ENCODE results near the gene ERAL1. TPM values are rescaled to one million over a fixed set of nuclear protein-coding genes. Genes with fewer than 3 reads are reported as not detected.
"Not testable (repeated sequence)": the region's sequence is repeated elsewhere in the genome, so short reads cannot be mapped to it uniquely, and the experiment has no call there.

The ERAL1 gene
- total RNA-seq, 1 donor from 2014 or later = 47.8 TPM

DNA sequence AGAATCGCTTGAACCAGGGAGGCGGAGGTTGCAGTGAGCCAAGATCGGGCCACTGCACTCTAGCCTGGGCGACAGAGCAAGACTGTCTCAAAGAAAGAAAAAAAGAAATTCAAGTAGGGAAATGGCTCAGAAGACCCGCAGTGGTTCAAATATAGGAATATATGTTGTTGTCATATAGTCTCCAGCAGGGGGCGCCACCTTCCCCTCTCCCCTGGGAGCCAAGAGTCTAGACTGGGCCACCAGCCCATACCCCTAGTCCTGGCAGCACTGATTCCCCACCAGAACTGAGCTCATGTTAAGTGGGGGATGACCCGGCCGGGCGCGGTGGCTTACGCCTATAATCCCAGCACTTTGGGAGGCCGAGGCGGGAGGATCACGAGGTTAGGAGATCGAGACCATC is 6.1 kb upstream of the ERAL1 start:
- intact Hi-C loops (cut with micrococcal nuclease) = loop anchor here (2.0 kb wide), 1 partner anchor 68 kb away; no protein-coding TSS in a partner anchor

DNA sequence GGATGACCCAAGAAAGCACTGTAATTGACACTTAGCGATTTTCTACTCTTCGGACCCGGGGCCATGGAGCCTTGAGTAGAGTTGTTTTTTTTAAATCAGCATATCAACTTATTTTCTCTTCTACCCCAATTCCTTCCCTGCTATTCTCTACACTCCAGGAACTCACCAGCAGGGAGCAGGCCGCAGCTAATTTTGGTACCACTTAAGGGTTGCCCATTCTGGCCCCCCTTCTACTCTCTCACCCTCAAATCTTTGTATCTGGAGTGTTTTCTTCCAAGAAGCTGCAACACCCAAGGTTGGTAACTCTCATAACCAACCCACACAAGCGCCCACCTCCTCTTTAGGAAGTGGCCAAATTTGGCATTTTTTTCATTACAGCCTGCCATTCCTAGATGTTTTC is 5.5 kb upstream of the ERAL1 start:
- intact Hi-C loops (cut with micrococcal nuclease) = loop anchor here (2.0 kb wide), 1 partner anchor 68 kb away; no protein-coding TSS in a partner anchor

DNA sequence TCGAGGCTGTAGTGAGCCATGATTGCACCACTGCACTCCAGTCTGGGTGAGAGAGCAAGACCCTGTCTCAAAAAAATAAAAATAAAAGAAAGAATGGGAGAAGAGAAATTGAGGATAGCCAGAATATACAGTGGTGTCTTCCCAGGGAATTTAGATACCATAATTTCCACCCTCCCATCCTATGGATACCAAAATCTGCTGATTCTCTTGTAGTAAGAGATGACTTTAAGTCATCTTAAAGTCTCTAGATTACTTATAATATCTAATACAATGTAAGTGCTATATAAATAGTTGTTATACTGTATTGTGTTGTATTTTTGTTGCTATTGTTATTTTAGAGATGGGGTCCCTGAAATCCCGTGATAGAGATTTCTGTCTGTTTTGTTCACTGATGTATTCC is 1.5 kb upstream of the ERAL1 start:
- intact Hi-C loops (cut with micrococcal nuclease) = no loop called here

DNA sequence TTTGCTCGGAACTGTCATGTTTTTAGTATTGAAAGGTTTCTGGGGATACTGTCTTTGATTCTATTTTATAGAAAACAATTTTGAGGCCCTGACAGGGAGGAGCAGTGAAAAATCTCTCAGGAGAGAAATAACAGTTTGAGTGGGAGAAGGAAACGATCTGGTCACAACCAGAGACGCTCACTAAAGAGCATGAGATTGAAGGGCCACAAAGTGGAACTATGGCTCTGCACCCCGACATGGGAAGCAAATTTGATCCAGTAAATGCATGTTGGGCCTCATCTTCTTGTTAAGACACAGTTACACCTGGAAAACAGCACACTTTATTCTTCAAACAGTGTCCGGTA is 492 bp downstream of the ERAL1 start:
- intact Hi-C loops (cut with micrococcal nuclease) = loop anchor here (2.0 kb wide), 2 partner anchors 15 to 47 kb away; partner anchors contain the start of gene DHRS13

DNA sequence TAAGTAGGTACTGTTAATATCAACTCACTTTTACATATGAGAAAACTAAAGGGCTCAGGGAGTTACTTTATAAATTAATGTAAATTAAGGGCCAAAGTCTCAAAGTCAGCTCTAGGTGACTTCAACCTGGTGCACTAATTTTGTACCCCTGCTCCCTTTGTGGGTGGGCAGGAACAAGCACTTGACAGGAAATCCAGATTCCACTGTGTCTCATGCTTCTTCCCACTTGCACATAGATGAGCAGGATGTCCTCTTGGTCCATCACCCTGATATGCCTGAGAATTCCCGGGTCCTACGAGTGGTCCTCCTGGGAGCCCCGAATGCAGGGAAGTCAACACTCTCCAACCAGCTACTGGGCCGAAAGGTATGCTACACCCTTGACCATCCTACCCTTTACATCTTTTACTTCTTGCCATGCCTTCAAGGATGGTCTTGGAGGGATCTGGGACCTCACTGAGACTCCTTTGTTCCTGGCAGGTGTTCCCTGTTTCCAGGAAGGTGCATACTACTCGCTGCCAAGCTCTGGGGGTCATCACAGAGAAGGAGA is 1.3 kb downstream of the ERAL1 start:
- intact Hi-C loops (cut with micrococcal nuclease) = no loop called here

DNA sequence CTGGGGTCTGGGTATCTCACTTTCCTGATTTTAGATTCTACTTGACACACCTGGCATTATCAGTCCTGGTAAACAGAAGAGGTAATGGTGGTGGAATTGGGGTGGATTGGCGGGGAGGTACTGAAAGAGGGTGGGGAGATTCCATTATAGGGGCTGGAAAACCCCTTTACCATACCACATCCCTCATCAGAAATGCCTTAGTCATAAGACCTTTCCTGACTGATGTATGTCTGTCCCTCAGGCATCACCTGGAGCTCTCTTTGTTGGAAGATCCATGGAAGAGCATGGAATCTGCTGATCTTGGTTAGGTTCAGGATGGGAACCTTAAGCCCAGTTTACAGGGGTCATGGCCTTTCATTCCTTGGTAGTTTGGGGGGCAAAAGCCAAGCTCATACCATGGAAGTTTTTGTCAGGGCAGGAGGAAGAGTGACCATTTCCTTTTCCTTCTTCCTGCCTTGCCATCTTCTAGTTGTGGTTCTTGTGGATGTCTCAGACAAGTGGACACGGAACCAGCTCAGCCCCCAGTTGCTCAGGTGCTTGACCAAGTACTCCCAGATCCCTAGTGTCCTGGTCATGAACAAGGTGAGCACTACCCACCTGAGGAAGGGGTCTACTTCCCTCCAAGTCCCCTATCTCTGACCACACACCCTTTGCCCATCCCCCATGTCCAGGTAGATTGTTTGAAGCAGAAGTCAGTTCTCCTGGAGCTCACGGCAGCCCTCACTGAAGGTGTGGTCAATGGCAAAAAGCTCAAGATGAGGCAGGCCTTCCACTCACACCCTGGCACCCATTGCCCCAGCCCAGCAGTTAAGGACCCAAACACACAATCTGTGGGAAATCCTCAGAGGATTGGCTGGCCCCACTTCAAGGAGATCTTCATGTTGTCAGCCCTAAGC is 3.3 kb downstream of the ERAL1 start:
- intact Hi-C loops (cut with micrococcal nuclease) = no loop called here

DNA sequence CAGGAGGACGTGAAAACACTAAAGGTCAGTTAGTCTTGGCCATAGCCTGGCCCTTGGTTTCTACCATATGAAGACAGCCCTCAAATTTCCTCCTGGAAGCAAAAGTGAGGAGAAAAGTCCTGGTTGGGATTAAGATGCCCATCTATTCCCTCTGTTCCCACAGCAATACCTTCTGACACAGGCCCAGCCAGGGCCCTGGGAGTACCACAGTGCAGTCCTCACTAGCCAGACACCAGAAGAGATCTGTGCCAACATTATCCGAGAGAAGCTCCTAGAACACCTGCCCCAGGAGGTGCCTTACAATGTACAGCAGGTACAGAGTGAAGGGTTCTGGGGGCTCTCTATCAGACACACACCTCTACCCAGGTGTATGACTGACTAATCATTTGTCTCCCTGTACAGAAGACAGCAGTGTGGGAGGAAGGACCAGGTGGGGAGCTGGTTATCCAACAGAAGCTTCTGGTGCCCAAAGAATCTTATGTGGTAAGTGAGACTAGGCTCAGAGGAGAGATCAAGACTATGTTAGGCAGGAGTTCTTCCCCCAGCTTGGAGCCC is 4.1 kb downstream of the ERAL1 start:
- intact Hi-C loops (cut with micrococcal nuclease) = no loop called here

DNA sequence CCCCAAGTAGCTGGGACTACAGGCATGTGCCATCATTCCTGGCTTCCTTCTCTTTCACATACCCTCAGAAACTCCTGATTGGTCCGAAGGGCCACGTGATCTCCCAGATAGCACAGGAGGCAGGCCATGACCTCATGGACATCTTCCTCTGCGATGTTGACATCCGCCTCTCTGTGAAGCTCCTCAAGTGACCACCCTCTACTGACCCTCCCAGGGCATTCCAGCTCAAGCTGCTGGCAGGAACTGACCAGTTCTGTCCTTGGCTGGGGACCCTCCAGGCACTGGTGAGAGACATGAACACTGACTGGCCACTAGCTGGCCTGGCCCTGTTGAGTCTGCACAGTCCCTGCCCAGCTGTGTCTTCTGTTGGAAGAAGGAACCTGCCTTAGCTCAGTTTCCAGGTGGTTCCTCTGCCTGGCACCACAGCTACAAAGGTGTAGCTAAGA is 5.6 kb downstream of the ERAL1 start:
- intact Hi-C loops (cut with micrococcal nuclease) = no loop called here

DNA sequence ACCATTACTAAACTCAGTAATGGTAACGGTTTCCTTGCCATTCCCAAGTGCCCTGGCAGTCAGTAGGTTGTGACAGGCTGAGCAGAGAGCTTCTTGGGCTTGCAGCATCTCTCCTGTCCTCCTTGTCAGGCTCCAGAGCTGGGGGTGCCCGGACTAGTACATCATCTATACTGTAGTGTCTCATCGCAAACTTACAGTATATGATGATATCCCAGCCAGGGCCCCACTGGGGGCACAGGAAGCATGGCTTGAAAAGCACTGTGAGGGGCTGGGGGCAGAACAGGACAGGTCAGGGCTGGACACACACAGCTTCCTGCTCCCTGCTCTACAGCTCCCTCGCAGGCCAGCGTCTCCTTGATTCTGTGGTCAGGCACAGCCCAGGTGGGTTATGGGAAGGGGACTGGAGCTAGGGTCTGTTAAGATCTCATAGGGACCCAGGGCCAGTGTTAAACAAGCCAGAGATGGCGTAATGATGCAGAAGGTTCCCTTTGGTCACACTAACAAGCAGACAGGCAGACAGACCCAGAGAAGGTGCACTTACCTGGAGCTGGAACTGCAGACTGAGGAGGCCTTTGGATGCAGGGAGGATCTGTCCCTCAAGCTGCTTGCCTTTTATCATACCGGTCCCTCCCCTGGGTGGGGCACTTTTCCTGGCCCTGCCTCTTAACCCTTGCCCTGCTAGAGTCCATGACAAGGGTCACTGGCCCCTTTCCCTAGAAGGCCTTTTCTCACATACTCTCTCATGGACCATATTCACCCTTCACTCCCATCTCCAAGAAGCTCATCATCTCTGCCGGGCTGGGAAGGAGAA is 6.8 kb downstream of the ERAL1 start:
- intact Hi-C loops (cut with micrococcal nuclease) = no loop called here

DNA sequence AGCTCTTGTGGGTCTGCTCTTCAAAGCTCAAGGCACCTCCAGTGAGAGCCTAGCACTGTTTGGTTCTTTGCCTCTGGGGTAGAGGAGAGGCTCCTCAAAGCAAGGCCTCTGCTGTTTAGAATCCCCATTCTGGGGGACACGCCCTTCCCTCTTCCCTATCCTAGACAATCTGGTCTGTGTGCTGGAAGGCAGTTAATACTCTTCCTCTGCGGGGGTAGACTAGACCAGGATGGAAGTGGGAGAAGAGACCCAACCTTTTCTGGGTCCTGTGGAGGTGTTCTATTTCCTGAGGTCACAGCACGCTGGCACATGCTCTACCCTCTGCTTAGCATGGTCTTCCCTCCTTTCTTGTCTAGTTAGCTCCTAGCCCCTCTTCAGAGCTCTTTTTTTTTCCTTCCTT is 7.7 kb downstream of the ERAL1 start:
- intact Hi-C loops (cut with micrococcal nuclease) = no loop called here

DNA sequence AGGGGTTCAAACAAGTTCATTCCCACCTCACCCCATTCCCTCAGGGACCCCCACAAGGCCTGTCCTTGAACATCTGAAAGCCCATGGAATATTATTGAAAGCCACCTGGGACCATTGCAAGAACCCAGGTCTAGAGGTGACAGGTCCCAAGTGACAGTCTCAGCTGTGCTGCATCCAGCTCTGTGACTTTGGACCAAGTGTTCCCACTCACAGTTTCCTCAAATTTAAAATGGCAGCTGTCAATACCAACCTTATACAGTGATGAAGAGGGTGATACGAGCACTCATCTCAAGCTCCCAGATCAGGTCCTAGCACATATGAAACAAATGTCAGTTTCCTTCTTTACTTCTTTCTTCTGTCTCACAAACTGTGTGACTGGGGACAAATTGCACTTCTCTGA is 9.1 kb downstream of the ERAL1 start:
- intact Hi-C loops (cut with micrococcal nuclease) = no loop called here

DNA sequence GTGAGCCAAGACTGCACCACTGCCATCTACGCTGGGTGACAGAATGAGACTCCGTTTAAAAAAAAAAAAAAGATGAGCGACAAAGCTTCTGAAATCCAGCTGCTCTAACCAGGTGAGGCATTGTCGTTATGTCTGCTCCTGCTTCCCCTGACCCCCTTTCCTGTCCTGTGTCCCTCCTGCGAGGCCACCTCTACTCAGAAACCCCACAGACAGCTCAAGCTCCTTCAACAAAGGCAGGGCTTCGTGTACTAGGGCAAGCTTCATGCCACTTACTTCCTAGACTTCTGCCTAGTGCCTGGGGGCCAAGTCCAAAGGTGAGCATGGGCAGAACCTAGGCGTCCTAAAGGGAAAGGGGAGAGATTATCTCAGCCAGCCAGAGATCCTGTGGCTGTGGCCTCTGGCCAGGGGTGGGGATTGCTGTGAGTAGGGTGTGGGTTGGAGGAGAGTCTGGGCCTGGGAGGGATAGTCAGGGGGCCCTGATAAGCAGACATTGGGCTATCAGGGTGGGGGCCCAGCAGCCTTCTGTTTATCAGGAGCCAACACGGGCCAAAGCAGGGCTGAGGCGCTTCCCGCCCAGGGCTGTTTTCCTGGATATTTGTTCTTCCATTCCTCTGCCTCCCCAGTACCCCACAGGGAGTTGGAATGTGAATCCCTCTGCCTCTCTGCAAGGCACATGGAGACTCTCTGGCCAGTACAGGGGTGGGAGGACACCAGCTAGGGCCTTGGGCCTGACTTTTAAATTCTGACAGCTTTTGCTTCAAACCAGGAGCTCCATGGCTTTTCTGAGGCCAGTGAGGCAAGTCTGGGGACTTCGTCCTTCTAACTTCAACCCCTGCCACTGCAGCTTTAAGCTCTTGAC is 10.4 kb downstream of the ERAL1 start:
- intact Hi-C loops (cut with micrococcal nuclease) = no loop called here

DNA sequence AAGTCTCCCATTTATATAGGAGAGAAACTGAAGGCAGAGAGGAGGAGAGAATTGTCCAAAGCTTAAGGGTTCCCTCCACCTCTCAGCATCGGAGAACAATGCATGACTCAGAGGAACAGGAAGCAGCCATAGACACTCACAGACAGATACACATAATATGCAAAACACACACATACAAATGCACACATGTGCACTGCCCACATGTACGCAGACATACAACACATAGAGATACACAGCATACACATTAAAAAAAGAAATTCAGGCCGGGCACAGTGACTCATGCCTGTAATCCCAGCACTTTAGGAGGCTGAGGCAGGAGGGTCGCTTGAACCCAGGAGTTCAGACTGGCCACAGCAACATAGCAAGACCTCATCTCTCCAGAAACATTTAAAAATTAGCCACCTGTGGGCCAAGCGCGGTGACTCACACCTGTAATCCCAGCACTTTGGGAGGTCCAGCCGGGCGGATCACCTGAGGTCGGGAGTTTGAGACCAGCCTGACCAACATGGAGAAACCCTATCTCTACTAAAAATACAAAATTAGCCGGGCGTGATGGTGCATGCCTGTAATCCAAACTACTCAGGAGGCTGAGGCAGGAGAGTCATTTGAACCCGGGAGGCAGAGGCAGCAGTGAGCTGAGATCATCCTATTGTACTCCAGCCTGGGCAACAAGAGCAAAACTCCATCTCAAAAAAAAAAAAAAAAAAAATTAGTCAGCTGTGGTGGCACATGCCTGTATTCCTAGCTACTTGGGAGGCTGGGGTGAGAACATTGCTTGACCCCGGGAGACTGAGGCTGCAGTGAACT is 11.3 kb downstream of the ERAL1 start:
- intact Hi-C loops (cut with micrococcal nuclease) = no loop called here

DNA sequence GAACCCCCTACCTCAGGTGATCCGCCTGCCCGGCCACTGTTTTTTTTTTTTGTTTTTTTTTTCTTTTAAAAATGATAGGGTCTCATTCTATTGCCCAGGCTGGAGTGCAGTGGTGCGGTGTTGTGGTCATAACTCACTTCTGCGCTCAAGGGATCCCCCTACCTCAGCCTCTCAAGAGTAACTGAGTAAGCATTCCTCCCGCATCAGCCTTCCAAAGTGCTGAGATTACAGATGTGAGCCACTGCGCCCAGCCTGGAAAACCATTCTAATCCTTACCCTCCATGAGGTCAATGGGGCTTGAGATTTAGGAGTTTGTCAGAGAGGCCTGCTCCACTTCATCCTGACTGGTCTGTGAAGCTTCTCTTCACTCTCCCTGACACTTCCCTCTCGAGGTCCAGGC is 12.5 kb downstream of the ERAL1 start:
- intact Hi-C loops (cut with micrococcal nuclease) = no loop called here

DNA sequence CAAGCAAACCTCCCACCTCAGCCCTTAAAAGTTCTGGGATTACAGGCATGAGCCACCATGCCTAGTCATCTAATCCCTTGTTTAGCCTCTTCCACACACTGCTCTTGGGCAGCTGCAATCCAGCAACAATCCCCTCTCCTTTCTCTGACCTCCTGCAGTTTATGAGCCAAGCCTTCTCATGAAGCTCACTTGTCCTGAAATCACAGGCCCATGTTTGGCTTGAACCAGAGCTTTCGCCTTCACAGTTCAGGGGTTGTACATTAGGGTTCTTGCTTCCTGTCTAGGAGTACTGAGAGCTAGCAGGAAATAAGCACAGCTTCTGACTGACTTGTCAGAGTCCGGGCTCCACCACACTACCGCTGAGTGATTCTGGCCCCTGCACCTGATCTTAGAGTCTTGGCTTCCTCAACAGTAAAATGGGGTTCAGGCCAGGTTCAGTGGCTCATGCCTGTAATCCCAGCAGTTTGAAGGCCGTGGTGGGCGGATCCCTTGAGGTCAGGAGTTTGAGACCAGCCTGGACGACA is 16.3 kb downstream of the ERAL1 start:
- intact Hi-C loops (cut with micrococcal nuclease) = loop anchor here (2.0 kb wide), 1 partner anchor 16 kb away; the partner anchor contains the start of gene ERAL1

DNA sequence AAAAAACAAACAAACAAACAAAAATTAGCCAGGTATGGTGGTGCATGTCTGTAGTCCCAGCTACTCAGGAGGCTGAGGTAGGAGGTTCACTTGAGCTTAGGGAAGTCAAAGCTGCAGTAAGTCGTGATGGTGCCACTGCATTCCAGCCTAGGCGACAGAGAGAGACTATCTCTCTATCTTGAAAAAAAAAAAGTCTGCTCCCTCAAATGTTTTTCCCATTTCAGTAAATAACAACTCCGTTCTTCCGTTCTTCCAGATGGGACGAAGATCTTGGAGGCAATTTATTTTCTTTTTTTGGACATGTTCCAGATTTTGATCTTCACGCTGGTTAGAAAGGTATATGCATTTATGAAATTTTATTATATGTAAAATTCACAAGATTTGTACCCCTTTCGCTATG is 19.0 kb downstream of the ERAL1 start:
- intact Hi-C loops (cut with micrococcal nuclease) = no loop called here

DNA sequence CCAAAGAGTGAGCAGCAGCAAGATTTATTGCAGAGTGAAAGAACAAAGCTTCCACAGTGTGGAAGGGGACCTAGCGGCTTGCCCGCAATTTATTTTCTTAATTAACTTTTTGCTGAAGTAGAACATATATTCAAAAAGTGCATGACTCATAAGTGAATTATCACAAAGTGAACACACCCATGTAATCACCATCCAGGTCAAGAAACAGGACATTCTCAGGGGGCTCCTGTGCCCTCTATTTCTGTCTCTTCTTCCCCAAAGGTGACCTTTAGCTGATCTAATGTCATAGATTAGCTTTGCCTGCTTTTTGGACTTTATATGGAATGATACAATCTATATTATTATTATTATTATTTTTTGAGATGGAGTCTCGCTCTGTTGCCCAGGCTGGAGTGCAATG is 19.9 kb downstream of the ERAL1 start:
- intact Hi-C loops (cut with micrococcal nuclease) = no loop called here

DNA sequence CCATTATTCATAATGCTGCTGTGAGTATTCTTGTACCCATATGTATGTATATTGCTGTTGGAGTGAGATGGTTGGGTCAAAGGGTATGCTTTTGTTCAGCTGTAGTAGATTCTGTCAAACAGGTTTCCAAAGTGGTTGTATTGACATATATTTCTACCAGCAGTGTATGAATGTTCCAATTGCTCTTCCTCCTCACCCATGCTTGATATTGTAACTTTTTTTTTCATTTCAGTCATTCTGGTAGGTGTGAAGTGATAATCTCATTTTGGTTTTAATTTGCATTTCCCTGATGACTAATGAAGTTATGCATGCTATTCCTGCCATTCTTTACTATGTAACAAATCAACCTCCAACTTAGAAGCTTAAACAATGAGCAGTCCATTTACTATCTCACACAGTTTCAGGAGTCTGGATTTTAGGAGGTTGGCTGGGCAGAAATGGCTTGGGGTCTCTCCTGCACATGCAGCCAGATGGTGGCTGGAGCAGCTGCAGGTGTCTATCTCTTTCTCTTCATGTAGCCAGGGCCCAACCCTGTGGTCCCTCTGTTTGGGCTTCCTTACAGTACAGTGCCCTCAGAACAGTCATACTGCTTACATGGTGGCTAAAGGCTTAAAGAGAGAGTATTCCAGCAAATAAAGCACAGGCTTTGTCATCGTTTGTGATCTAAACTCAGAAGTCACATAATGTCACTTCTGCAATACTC is 21.2 kb downstream of the ERAL1 start:
- intact Hi-C loops (cut with micrococcal nuclease) = no loop called here

DNA sequence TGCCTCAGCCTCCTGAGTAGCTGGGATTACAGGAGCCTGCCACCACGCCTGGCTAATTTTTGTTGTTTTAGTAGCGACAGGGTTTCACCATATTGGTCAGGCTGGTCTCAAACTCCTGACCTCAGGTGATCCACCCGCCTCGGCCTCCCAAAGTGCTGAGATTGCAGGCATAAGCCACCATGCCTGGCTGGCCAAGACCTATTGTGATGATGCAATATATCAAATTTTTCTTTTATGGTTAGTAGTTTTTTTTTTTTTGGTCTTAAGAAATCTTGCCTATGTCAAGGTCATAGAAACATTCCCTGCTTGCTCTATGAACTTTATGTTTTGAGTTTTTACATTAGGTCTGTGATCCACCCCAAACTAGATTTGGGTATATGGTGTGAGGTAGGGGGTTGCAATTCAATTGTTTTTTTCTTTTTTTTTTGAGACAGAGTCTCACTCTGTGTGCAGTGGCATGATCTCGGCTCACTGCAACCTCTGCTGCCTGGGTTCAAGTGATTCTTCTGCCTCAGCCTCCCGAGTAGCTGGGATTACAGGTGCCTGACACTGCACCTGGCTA is 22.4 kb downstream of the ERAL1 start:
- intact Hi-C loops (cut with micrococcal nuclease) = not testable (repeated sequence)
